ENCODE results near the gene JDP2. TPM values are rescaled to one million over a fixed set of nuclear protein-coding genes. Genes with fewer than 3 reads are reported as not detected.

JDP2 gene
- total RNA-seq, 2 donors from 2014 or later = 16.8 to 17.9 TPM

GRCh38 chr14:75434890-75435248, 7.0 kb downstream of the JDP2 start:
- DNase-seq = no peak
- H3K27ac ChIP-seq = no peak overlapping the region
- no peak overlapping the region for H3K4me3 ChIP-seq
- ATAC-seq = no peak
- no peaks in the 10 kb centered on the region for H3K9me3 ChIP-seq
- 84 to 89% methylated on average over 8 to 9 of the region's 9 CpGs for WGBS, 2 donors
- H3K27me3 ChIP-seq = no peaks in the 10 kb centered on the region
- H3K4me1 ChIP-seq = peaks cover 48% of the 10 kb centered on the region
- no peaks in the 10 kb centered on the region for H3K36me3 ChIP-seq (replicated peaks in 1 of 2; ENCODE audit: insufficient read depth in 1 of 2, low read depth in 2 of 2)
- TF ChIP-seq POLR2A (IDR thresholded peaks at IDR 0.05) (no peak), CTCF (IDR thresholded peaks at IDR 0.05) (no peak)
- intact Hi-C loops (cut with DNase I) = no loop called here

- Histone ChIP-seq H3K9me3 (no peaks in the 10 kb centered on the region), H3K36me3 (replicated peaks in 1 of 2; ENCODE audit: insufficient read depth in 1 of 2, low read depth in 2 of 2) (no peaks in the 10 kb centered on the region), H3K4me3 (no peak overlapping the region), H3K27ac (no peak overlapping the region), H3K27me3 (no peaks in the 10 kb centered on the region), H3K4me1 (peaks cover 47% of the 10 kb centered on the region)
- no peak for ATAC-seq
- no peak for DNase-seq
- no peak for TF ChIP-seq POLR2A (IDR thresholded peaks at IDR 0.05)
- no peak for TF ChIP-seq CTCF (IDR thresholded peaks at IDR 0.05)
- intact Hi-C loops (cut with DNase I) = no loop called here
- 75 to 87% methylated on average over 6 of the region's 6 CpGs for WGBS, 2 donors
These were observed 7.7 kb downstream of the JDP2 start for GRCh38 chr14:75435473-75435872.

- no peaks in the 10 kb centered on the region for H3K27me3 ChIP-seq
- 66 to 73% methylated on average over 7 to 14 of the region's 14 CpGs for WGBS, 2 donors
- no peaks in the 10 kb centered on the region for H3K9me3 ChIP-seq
- ATAC-seq = no peak
- peaks cover 41% of the 10 kb centered on the region for H3K4me1 ChIP-seq
- peak overlapping the region in 1 of 4 donors; percentile 8 for H3K27ac ChIP-seq
- no peak overlapping the region for H3K4me3 ChIP-seq
- H3K36me3 ChIP-seq (replicated peaks in 1 of 2; ENCODE audit: insufficient read depth in 1 of 2, low read depth in 2 of 2) = no peaks in the 10 kb centered on the region
- intact Hi-C loops (cut with DNase I) = no loop called here
- TF ChIP-seq CTCF (IDR thresholded peaks at IDR 0.05) (no peak), POLR2A (IDR thresholded peaks at IDR 0.05) (no peak)
- no peak for DNase-seq
These were observed 9.7 kb downstream of the JDP2 start for GRCh38 chr14:75437201-75438143.

- WGBS, 2 donors = 85 to 90% methylated on average over 11 to 16 of the region's 16 CpGs
- H3K4me1 ChIP-seq = peaks cover 38% of the 10 kb centered on the region
- H3K27me3 ChIP-seq = no peaks in the 10 kb centered on the region
- ATAC-seq (no peak), DNase-seq (no peak)
- H3K4me3 ChIP-seq = no peak overlapping the region
- TF ChIP-seq POLR2A (IDR thresholded peaks at IDR 0.05) (no peak), CTCF (IDR thresholded peaks at IDR 0.05) (no peak)
- no peaks in the 10 kb centered on the region for H3K36me3 ChIP-seq (replicated peaks in 1 of 2; ENCODE audit: insufficient read depth in 1 of 2, low read depth in 2 of 2)
- intact Hi-C loops (cut with DNase I) = no loop called here
- H3K9me3 ChIP-seq = no peaks in the 10 kb centered on the region
- no peak overlapping the region for H3K27ac ChIP-seq
These were observed 10.8 kb downstream of the JDP2 start for GRCh38 chr14:75438486-75439080.

All from body of pancreas (tissue), 4 donors.